DMS 273 (cell line): ENCODE results near the gene MAP3K14.
"Not testable (repeated sequence)": the region's sequence is repeated elsewhere in the genome, so short reads cannot be mapped to it uniquely, and the experiment has no call there.

Experiments used
- DNase-seq: peaks from one replicate; lab custom pipeline; 2025; ENCODE audit not compliant: unreplicated experiment; lab: John Stamatoyannopoulos, UW

Gene MAP3K14

GRCh38 chr17:45302220-45302619 lies 14.6 kb downstream of the MAP3K14 start:
- not testable (repeated sequence) for DNase-seq

- DNase-seq, result no peak
These were observed 15.1 kb downstream of the MAP3K14 start for GRCh38 chr17:45301674-45302073.

GRCh38 chr17:45300060-45300751 lies 16.6 kb downstream of the MAP3K14 start:
- no peak for DNase-seq

- peak; percentile 88 for DNase-seq
These were observed 17.5 kb downstream of the MAP3K14 start for GRCh38 chr17:45299361-45299760.

GRCh38 chr17:45298546-45299285 lies 18.1 kb downstream of the MAP3K14 start:
- DNase-seq, result peak; percentile 86

GRCh38 chr17:45296833-45297124 lies 20.0 kb downstream of the MAP3K14 start:
- peak; percentile 55 for DNase-seq

GRCh38 chr17:45296003-45296832 lies 20.6 kb downstream of the MAP3K14 start:
- DNase-seq, result peak; percentile 44

GRCh38 chr17:45294506-45294905 lies 22.3 kb downstream of the MAP3K14 start:
- peak; percentile 34 for DNase-seq

GRCh38 chr17:45293413-45294211 lies 23.2 kb downstream of the MAP3K14 start:
- DNase-seq, result peak; percentile 92

GRCh38 chr17:45292696-45293412 lies 24.0 kb downstream of the MAP3K14 start:
- DNase-seq, result peak; percentile 86

- peak; percentile 58 for DNase-seq
These were observed 25.5 kb downstream of the MAP3K14 start for GRCh38 chr17:45291171-45291805.

- peak; percentile 86 for DNase-seq
These were observed 26.5 kb downstream of the MAP3K14 start for GRCh38 chr17:45290269-45290765.

- no peak for DNase-seq
These were observed 27.2 kb downstream of the MAP3K14 start for GRCh38 chr17:45289301-45290268.

- DNase-seq, result peak; percentile 73
These were observed 28.0 kb downstream of the MAP3K14 start for GRCh38 chr17:45288825-45289224.

- peak; percentile 94 for DNase-seq
These were observed 29.0 kb downstream of the MAP3K14 start for GRCh38 chr17:45287526-45288500.

- no peak for DNase-seq
These were observed 30.5 kb downstream of the MAP3K14 start for GRCh38 chr17:45286286-45286685.
